ENCODE results near the gene BRD1. TPM values are rescaled to one million over a fixed set of nuclear protein-coding genes. Genes with fewer than 3 reads are reported as not detected.

Gene BRD1
- polyA plus RNA-seq, 1 experiment: 4.6 TPM

DNA sequence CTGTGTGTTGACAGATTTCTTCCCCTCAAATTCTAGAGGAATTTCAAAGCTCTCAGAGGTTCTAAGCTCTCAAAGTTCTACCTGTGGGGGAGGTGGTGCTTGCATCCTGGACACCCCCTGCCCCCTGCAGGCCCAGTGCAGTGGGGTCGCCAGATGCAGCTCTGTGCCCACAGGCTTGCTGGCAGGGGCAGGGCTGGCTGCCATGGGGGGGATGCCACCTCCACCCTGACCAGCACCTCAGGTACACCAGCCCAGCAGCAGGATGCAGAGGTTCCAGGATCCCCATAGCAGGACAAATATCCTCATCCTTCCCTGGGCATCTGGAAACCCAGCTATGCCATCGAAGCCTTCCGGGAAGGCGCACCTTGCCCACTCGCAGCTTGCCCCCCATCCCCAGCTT, 91.1 kb downstream of the BRD1 start:
- H3K9me3 ChIP-seq (ENCODE audit: control insufficient read depth, insufficient read depth, low read length): peaks cover 16% of the 10 kb centered on the region
- TF ChIP-seq, protein P1, sequence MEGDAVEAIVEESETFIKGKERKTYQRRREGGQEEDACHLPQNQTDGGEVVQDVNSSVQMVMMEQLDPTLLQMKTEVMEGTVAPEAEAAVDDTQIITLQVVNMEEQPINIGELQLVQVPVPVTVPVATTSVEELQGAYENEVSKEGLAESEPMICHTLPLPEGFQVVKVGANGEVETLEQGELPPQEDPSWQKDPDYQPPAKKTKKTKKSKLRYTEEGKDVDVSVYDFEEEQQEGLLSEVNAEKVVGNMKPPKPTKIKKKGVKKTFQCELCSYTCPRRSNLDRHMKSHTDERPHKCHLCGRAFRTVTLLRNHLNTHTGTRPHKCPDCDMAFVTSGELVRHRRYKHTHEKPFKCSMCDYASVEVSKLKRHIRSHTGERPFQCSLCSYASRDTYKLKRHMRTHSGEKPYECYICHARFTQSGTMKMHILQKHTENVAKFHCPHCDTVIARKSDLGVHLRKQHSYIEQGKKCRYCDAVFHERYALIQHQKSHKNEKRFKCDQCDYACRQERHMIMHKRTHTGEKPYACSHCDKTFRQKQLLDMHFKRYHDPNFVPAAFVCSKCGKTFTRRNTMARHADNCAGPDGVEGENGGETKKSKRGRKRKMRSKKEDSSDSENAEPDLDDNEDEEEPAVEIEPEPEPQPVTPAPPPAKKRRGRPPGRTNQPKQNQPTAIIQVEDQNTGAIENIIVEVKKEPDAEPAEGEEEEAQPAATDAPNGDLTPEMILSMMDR (IDR thresholded peaks at IDR 0.05; ENCODE audit: low read depth, low read length): no peak
- H3K27ac ChIP-seq (ENCODE audit: low read depth, low read length): no peak overlapping the region
- H3K27me3 ChIP-seq (ENCODE audit: control insufficient read depth, insufficient read depth, low read length): no peaks in the 10 kb centered on the region
- DNase-seq (ENCODE audit: low read depth, low spot score): no peak
- ChIA-PET CTCF (no interaction called here), POLR2A (no interaction called here)
- no peak overlapping the region for H3K4me3 ChIP-seq (ENCODE audit: low read depth, low read length)

DNA sequence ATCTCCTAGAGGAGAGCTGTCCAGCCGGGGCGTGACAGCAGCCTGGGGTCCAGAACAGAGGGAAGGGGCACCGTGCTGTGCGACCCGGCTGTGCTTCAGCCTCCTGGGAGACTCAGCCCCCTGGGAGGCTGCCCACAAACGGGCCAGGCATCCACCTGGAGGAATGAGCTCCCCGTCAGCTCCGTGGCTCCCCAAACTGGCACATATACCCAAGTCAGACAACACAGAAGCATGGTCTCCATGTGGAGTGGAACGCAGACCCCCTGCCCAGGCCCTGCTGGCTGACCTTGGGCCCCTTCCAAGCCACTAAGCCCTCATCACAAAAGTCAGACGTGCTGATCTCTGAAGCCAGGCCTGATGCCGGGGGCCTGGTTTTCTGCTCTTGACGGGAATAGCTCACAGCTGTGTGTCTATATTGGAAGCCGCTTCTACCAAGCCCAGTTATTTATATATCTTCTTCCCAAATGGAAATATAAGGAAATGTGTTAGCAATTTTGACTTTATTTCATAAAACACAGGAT, 91.7 kb downstream of the BRD1 start:
- TF ChIP-seq, protein P1 (IDR thresholded peaks at IDR 0.05; ENCODE audit: low read depth, low read length): no peak
- ChIA-PET CTCF (no interaction called here), POLR2A (no interaction called here)

DNA sequence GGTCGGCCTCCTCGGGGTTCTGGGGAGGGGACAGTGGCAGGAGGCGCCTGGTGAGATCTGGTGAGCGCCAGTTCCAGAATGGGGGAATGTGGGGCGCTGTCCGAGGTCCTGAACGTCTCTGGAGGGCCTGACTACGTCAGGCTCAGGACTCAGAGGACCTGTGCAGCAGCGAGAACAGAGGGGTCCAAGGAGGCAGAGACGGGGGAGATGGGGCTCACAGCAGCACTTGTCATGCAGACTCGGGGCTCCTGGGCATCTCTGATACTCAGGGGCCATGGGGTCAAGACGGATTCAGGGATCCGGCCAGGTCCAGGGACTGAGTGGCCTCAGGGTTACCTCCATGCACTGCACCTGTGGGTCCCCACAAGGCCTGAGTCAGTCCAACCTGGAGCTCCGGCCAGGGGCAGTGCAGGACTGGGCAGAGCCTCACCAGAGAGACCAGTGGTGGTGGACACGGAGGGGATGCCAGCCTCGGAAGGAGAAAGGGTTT, 92.2 kb downstream of the BRD1 start:
- TF ChIP-seq, protein P1 (IDR thresholded peaks at IDR 0.05; ENCODE audit: low read depth, low read length): no peak
- Histone ChIP-seq H3K27ac (ENCODE audit: low read depth, low read length) (no peak overlapping the region), H3K4me3 (ENCODE audit: low read depth, low read length) (no peak overlapping the region), H3K27me3 (ENCODE audit: control insufficient read depth, insufficient read depth, low read length) (no peaks in the 10 kb centered on the region), H3K9me3 (ENCODE audit: control insufficient read depth, insufficient read depth, low read length) (peaks cover 16% of the 10 kb centered on the region)
- CTCF ChIA-PET: no interaction called here
- POLR2A ChIA-PET: no interaction called here
- no peak for DNase-seq (ENCODE audit: low read depth, low spot score)

More for the DNA sequence above, 91.7 kb downstream of the BRD1 start:
- Histone ChIP-seq H3K27ac (ENCODE audit: low read depth, low read length) (no peak overlapping the region), H3K4me3 (ENCODE audit: low read depth, low read length) (no peak overlapping the region), H3K9me3 (ENCODE audit: control insufficient read depth, insufficient read depth, low read length) (peaks cover 16% of the 10 kb centered on the region), H3K27me3 (ENCODE audit: control insufficient read depth, insufficient read depth, low read length) (no peaks in the 10 kb centered on the region)
- DNase-seq (ENCODE audit: low read depth, low spot score): no peak

DNA sequence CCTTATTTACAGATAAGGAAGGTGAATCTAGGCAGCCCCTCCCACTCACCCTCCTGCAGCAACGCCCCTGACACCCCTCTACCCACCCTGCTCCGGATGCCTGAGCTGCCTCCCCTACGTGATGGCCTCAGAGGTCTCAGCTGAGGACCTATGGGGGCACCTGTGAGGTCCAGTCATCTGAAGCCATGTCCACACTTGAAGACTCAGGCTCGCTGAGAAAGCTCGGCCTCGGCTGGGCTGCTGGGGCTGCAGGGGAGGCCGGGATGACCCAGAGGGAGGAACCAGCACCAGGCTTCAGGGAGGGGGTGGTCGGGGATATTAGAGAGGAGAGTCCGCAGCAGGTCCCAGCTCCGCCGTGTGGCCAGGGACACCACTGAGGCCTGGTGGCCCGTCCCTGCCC, 92.8 kb downstream of the BRD1 start:
- ChIA-PET CTCF (no interaction called here), POLR2A (no interaction called here)
- Histone ChIP-seq H3K27me3 (ENCODE audit: control insufficient read depth, insufficient read depth, low read length) (no peaks in the 10 kb centered on the region), H3K27ac (ENCODE audit: low read depth, low read length) (no peak overlapping the region), H3K4me3 (ENCODE audit: low read depth, low read length) (no peak overlapping the region), H3K9me3 (ENCODE audit: control insufficient read depth, insufficient read depth, low read length) (peaks cover 16% of the 10 kb centered on the region)
- TF ChIP-seq, protein P1 (IDR thresholded peaks at IDR 0.05; ENCODE audit: low read depth, low read length): no peak
- DNase-seq (ENCODE audit: low read depth, low spot score): no peak

DNA sequence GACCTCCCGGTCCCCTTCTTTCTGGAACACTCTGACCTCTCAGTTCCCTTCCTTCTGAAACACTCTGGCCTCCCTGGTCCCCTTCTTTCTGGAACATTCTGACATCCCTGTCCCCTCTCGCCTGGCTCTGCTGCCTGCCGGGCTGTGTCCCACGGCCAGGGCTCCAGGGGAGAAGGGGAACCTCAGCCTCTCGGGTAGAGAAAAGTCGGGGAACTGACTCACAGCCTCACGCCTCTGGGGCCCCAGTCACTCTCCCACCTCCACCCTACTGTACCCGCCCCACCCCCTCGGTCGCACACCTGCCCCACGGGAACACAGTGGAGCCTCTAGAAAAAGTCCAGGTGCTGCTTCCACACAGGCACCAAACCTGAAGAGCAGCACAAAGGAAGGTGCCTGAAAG, 93.3 kb downstream of the BRD1 start:
- no peak for DNase-seq (ENCODE audit: low read depth, low spot score)
- Histone ChIP-seq H3K27ac (ENCODE audit: low read depth, low read length) (no peak overlapping the region), H3K9me3 (ENCODE audit: control insufficient read depth, insufficient read depth, low read length) (peaks cover 16% of the 10 kb centered on the region), H3K4me3 (ENCODE audit: low read depth, low read length) (no peak overlapping the region), H3K27me3 (ENCODE audit: control insufficient read depth, insufficient read depth, low read length) (no peaks in the 10 kb centered on the region)
- ChIA-PET CTCF (no interaction called here), POLR2A (no interaction called here)
- TF ChIP-seq, protein P1 (IDR thresholded peaks at IDR 0.05; ENCODE audit: low read depth, low read length): no peak
